ENCODE measurements around the gene STON2.

STON2 gene

DNA sequence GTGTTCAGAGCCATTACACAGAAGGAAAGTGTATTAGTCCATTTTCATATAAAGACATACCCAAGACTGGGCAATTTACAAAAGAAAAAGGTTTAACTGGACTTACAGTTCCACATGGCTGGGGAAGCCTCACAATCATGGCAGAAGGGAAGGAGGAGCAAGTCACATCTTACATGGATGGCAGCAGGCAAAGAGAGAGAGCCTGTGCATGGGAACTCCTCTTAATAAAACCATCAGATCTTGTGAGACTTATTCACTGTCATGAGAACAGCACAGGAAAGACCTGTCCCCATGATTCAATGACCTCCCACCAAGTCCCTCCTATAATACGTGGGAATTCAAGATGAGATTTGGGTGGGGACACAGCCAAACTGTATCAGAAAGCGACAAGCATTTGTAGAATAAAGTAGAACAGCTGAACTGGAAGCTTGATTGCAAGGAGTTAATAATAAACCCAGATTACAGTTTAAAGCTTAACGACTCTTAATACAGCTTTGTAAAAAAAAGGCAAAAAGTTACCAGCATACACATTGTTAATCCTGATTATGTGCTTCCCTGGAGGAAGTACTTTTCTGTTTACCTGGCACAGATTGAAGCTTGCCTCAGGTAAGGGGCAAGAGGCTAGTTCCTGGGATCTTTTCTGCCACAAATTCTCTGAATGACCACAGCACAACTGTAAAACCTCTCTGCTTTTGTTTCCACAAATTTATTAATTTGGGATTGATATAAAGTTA, 18.1 kb upstream of the STON2 start:
- no peak for DNase-seq (ENCODE audit: low spot score)
- Histone ChIP-seq H2BK5ac (ENCODE audit: low read length) (no peak overlapping the region), H3K27ac (replicated peaks; ENCODE audit: low read length) (no peak overlapping the region), H2BK15ac (ENCODE audit: low read length) (no peak overlapping the region), H3K9ac (ENCODE audit: low read depth, low read length, poor library complexity) (no peak overlapping the region), H4K8ac (ENCODE audit: low read depth, low read length) (no peak overlapping the region), H3K9me3 (replicated peaks in 1 of 2; ENCODE audit: control insufficient read depth in 2 of 2, insufficient read depth in 1 of 2, low read depth in 1 of 2, low read length in 2 of 2) (peaks cover 0 to 49% of the 10 kb centered on the region in 2 donors), H3K14ac (ENCODE audit: low read length) (no peak overlapping the region), H2BK120ac (ENCODE audit: low read depth, low read length) (no peak overlapping the region), H3K79me1 (ENCODE audit: low read depth, low read length) (no peaks in the 10 kb centered on the region), H3K18ac (ENCODE audit: low read length) (no peak overlapping the region), H2BK12ac (ENCODE audit: low read length) (no peak overlapping the region), H3K4me1 (ENCODE audit: control insufficient read depth in 2 of 2, insufficient read depth in 1 of 2, low read depth in 1 of 2, low read length in 2 of 2) (no peaks in the 10 kb centered on the region), H3K27me3 (ENCODE audit: control insufficient read depth in 3 of 3, insufficient read depth in 3 of 3, low read depth in 1 of 3, low read length in 3 of 3) (no peaks in the 10 kb centered on the region), H3K4me2 (ENCODE audit: insufficient read depth, low read length, poor library complexity, severe bottlenecking) (no peak overlapping the region), H3K4ac (ENCODE audit: low read length) (no peak overlapping the region), H3K23ac (ENCODE audit: low read depth, low read length, poor library complexity) (no peak overlapping the region), H2AK5ac (ENCODE audit: low read depth, low read length) (no peak overlapping the region), H3K4me3 (ENCODE audit: low read length in 2 of 2) (no peak overlapping the region), H4K91ac (ENCODE audit: low read depth, low read length, poor library complexity) (no peak overlapping the region), H2AFZ (ENCODE audit: low read length) (no peak overlapping the region), H3K36me3 (replicated peaks in 1 of 2; ENCODE audit: control insufficient read depth in 2 of 2, insufficient read depth in 2 of 2, low read length in 2 of 2) (peaks cover 0 to 48% of the 10 kb centered on the region in 2 donors)
- no CpG with 5 or more reads among the region's 3 CpGs for WGBS, 2 donors (ENCODE audit: extremely low coverage in 2 of 2, insufficient read length in 2 of 2, insufficient replicate concordance in 1 of 2)

DNA sequence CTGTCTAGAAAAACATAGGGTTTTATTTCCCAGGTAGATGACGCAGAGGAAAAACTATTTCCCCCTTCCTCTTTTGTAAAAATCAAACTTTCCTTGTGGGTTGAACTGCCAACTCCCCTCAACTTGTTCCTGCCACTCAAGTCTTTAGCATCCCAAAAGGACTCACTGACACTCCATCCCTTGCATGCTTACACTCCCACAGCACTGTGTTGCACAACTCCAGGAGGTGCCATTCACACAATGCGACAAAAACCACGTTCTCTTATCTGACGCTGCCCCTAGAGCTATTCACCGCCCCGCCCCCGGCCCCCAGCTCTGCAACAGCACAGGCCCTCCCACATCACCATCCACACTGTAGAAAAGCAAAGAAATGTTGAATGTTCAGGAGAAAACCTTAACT, 16.9 kb upstream of the STON2 start:
- WGBS, 2 donors (ENCODE audit: extremely low coverage in 2 of 2, insufficient read length in 2 of 2, insufficient replicate concordance in 1 of 2): no CpG with 5 or more reads among the region's 7 CpGs
- no peak overlapping the region for H3K9ac ChIP-seq (ENCODE audit: low read depth, low read length, poor library complexity)
- H3K4me1 ChIP-seq (ENCODE audit: control insufficient read depth in 2 of 2, insufficient read depth in 1 of 2, low read depth in 1 of 2, low read length in 2 of 2): no peaks in the 10 kb centered on the region
- H3K4me3 ChIP-seq (ENCODE audit: low read length in 2 of 2): no peak overlapping the region
- no peak overlapping the region for H3K4me2 ChIP-seq (ENCODE audit: insufficient read depth, low read length, poor library complexity, severe bottlenecking)
- H3K27me3 ChIP-seq (ENCODE audit: control insufficient read depth in 3 of 3, insufficient read depth in 3 of 3, low read depth in 1 of 3, low read length in 3 of 3): no peaks in the 10 kb centered on the region
- no peak overlapping the region for H2AK5ac ChIP-seq (ENCODE audit: low read depth, low read length)
- no peak overlapping the region for H4K91ac ChIP-seq (ENCODE audit: low read depth, low read length, poor library complexity)
- H2AFZ ChIP-seq (ENCODE audit: low read length): no peak overlapping the region
- no peak overlapping the region for H2BK120ac ChIP-seq (ENCODE audit: low read depth, low read length)
- H3K27ac ChIP-seq (replicated peaks; ENCODE audit: low read length): no peak overlapping the region
- H2BK5ac ChIP-seq (ENCODE audit: low read length): no peak overlapping the region
- H2BK12ac ChIP-seq (ENCODE audit: low read length): no peak overlapping the region
- H2BK15ac ChIP-seq (ENCODE audit: low read length): no peak overlapping the region
- H3K14ac ChIP-seq (ENCODE audit: low read length): no peak overlapping the region
- H3K36me3 ChIP-seq (replicated peaks in 1 of 2; ENCODE audit: control insufficient read depth in 2 of 2, insufficient read depth in 2 of 2, low read length in 2 of 2): peaks cover 0 to 38% of the 10 kb centered on the region in 2 donors
- DNase-seq (ENCODE audit: low spot score): no peak
- peaks cover 0 to 39% of the 10 kb centered on the region in 2 donors for H3K9me3 ChIP-seq (replicated peaks in 1 of 2; ENCODE audit: control insufficient read depth in 2 of 2, insufficient read depth in 1 of 2, low read depth in 1 of 2, low read length in 2 of 2)
- no peak overlapping the region for H4K8ac ChIP-seq (ENCODE audit: low read depth, low read length)
- H3K23ac ChIP-seq (ENCODE audit: low read depth, low read length, poor library complexity): no peak overlapping the region
- H3K79me1 ChIP-seq (ENCODE audit: low read depth, low read length): no peaks in the 10 kb centered on the region
- H3K4ac ChIP-seq (ENCODE audit: low read length): no peak overlapping the region
- H3K18ac ChIP-seq (ENCODE audit: low read length): no peak overlapping the region

DNA sequence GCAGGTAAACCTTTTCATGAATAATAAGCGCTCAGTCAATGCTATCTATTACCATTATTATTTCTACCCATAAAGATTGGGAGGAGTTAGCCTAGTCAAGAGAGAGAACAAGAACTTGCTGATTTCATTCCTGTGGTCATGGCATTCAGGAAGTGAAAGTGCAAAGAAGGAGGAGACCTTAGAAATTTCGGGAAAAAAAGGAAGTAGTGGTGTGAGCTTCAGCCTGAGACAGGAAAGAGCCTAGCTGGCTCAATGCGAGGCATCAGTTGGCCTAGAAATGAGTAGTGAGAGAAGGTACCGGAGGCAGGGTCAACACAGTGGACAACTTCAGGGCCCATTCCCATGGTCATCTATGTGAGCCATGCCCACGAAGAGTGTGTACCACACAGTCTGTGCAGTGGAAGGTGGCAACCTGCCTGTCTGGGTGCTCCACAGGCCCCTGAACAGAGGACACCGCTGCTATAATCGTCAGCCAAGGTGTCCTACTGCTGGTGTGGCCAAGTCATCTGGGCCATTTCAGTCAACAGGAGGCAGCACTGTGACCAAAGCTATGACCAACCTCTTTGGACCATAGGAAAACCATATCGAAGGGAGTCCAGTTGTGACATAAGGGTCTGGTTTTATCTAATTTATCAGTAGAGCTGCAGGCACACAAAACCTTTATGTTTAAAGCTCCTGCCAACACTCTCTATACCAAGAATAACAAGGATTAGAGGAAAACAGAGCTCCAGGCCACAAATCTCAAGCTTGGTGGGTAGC, 16.2 kb upstream of the STON2 start:
- Histone ChIP-seq H3K9ac (ENCODE audit: low read depth, low read length, poor library complexity) (no peak overlapping the region), H3K79me1 (ENCODE audit: low read depth, low read length) (no peaks in the 10 kb centered on the region), H3K4me3 (ENCODE audit: low read length in 2 of 2) (no peak overlapping the region), H2AK5ac (ENCODE audit: low read depth, low read length) (no peak overlapping the region), H4K91ac (ENCODE audit: low read depth, low read length, poor library complexity) (no peak overlapping the region), H2BK15ac (ENCODE audit: low read length) (no peak overlapping the region), H3K18ac (ENCODE audit: low read length) (no peak overlapping the region), H3K27me3 (ENCODE audit: control insufficient read depth in 3 of 3, insufficient read depth in 3 of 3, low read depth in 1 of 3, low read length in 3 of 3) (no peaks in the 10 kb centered on the region), H3K9me3 (replicated peaks in 1 of 2; ENCODE audit: control insufficient read depth in 2 of 2, insufficient read depth in 1 of 2, low read depth in 1 of 2, low read length in 2 of 2) (peaks cover 0 to 38% of the 10 kb centered on the region in 2 donors), H3K14ac (ENCODE audit: low read length) (no peak overlapping the region), H3K23ac (ENCODE audit: low read depth, low read length, poor library complexity) (no peak overlapping the region), H3K4me1 (ENCODE audit: control insufficient read depth in 2 of 2, insufficient read depth in 1 of 2, low read depth in 1 of 2, low read length in 2 of 2) (no peaks in the 10 kb centered on the region), H3K27ac (replicated peaks; ENCODE audit: low read length) (no peak overlapping the region), H2BK5ac (ENCODE audit: low read length) (no peak overlapping the region), H4K8ac (ENCODE audit: low read depth, low read length) (no peak overlapping the region), H3K36me3 (replicated peaks in 1 of 2; ENCODE audit: control insufficient read depth in 2 of 2, insufficient read depth in 2 of 2, low read length in 2 of 2) (peaks cover 0 to 33% of the 10 kb centered on the region in 2 donors), H2BK120ac (ENCODE audit: low read depth, low read length) (no peak overlapping the region), H3K4ac (ENCODE audit: low read length) (no peak overlapping the region), H2BK12ac (ENCODE audit: low read length) (no peak overlapping the region), H2AFZ (ENCODE audit: low read length) (no peak overlapping the region), H3K4me2 (ENCODE audit: insufficient read depth, low read length, poor library complexity, severe bottlenecking) (no peak overlapping the region)
- no peak for DNase-seq (ENCODE audit: low spot score)
- no CpG with 5 or more reads among the region's 8 CpGs for WGBS, 2 donors (ENCODE audit: extremely low coverage in 2 of 2, insufficient read length in 2 of 2, insufficient replicate concordance in 1 of 2)

DNA sequence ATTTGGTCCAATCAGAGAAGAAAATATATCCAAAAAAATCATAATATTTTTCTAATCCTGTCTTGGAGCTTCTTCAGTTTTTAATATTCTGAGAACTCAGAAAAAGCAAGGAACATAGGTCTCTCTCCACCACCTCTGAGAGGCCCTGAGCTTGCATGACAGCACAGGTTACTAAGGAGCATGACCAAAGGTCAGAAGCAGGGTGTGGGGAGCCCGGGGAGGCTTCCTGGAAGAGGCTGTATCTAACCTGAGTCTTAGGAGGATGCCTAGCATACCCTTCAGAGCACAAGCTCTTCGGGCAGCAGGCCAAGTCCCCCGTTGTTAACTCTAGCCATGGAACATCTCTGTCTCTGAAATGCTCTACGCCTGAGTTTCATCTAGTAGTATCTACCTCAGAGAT, 15.7 kb upstream of the STON2 start:
- Histone ChIP-seq H3K27ac (replicated peaks; ENCODE audit: low read length) (no peak overlapping the region), H3K4me2 (ENCODE audit: insufficient read depth, low read length, poor library complexity, severe bottlenecking) (no peak overlapping the region), H2BK15ac (ENCODE audit: low read length) (no peak overlapping the region), H3K36me3 (replicated peaks in 1 of 2; ENCODE audit: control insufficient read depth in 2 of 2, insufficient read depth in 2 of 2, low read length in 2 of 2) (peaks cover 0 to 36% of the 10 kb centered on the region in 2 donors), H3K79me1 (ENCODE audit: low read depth, low read length) (no peaks in the 10 kb centered on the region), H3K14ac (ENCODE audit: low read length) (no peak overlapping the region), H3K27me3 (ENCODE audit: control insufficient read depth in 3 of 3, insufficient read depth in 3 of 3, low read depth in 1 of 3, low read length in 3 of 3) (no peaks in the 10 kb centered on the region), H2BK5ac (ENCODE audit: low read length) (no peak overlapping the region), H2BK12ac (ENCODE audit: low read length) (no peak overlapping the region), H3K18ac (ENCODE audit: low read length) (no peak overlapping the region), H2AK5ac (ENCODE audit: low read depth, low read length) (no peak overlapping the region), H4K8ac (ENCODE audit: low read depth, low read length) (no peak overlapping the region), H2AFZ (ENCODE audit: low read length) (no peak overlapping the region), H3K4me3 (ENCODE audit: low read length in 2 of 2) (no peak overlapping the region), H2BK120ac (ENCODE audit: low read depth, low read length) (no peak overlapping the region), H3K4me1 (ENCODE audit: control insufficient read depth in 2 of 2, insufficient read depth in 1 of 2, low read depth in 1 of 2, low read length in 2 of 2) (no peaks in the 10 kb centered on the region), H4K91ac (ENCODE audit: low read depth, low read length, poor library complexity) (no peak overlapping the region), H3K4ac (ENCODE audit: low read length) (no peak overlapping the region), H3K9me3 (replicated peaks in 1 of 2; ENCODE audit: control insufficient read depth in 2 of 2, insufficient read depth in 1 of 2, low read depth in 1 of 2, low read length in 2 of 2) (peaks cover 0 to 39% of the 10 kb centered on the region in 2 donors), H3K9ac (ENCODE audit: low read depth, low read length, poor library complexity) (no peak overlapping the region), H3K23ac (ENCODE audit: low read depth, low read length, poor library complexity) (no peak overlapping the region)
- no CpG with 5 or more reads among the region's 4 CpGs for WGBS, 2 donors (ENCODE audit: extremely low coverage in 2 of 2, insufficient read length in 2 of 2, insufficient replicate concordance in 1 of 2)
- no peak for DNase-seq (ENCODE audit: low spot score)
